GM21737 (cell line): ENCODE data around the gene NMD3.
"Not testable (repeated sequence)": the region's sequence is repeated elsewhere in the genome, so short reads cannot be mapped to it uniquely, and the experiment has no call there.

Experiments used
- ATAC-seq: cut with Tn5 transposase; IDR thresholded peaks from one replicate; pipeline ENCODE4 v1.9.1; 2021; ENCODE audit warnings: mild to moderate bottlenecking, moderate library complexity; ENCODE audit not compliant: unreplicated experiment

The NMD3 gene

DNA sequence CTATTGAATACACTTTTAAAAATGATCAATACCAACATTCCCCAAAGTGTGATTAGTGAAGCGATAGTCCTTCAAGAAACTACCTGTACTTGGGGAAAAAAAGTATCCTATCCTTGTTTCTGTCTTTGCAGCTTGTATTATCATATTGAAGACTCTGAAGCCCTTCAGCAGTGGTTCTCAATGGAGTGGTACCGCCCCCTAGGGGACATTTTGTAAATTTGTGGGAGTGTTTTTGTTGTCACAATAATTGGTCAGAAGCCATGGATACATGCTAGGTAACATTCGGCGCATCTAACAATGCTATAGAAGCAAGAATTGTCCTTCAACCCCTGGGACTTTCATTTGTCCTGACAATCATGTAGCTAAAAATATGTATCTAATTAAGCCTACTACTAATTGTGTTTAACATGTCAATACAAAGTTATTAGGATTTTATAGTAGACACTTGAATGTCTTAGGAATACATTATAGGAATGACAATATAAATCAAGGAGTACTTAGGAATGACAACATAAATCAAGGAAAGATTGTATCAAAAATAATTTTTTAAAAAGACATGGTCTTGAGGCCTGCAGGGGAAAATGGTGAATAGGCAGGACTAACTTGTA lies 53.7 kb downstream of the NMD3 start:
- ATAC-seq: no peak

DNA sequence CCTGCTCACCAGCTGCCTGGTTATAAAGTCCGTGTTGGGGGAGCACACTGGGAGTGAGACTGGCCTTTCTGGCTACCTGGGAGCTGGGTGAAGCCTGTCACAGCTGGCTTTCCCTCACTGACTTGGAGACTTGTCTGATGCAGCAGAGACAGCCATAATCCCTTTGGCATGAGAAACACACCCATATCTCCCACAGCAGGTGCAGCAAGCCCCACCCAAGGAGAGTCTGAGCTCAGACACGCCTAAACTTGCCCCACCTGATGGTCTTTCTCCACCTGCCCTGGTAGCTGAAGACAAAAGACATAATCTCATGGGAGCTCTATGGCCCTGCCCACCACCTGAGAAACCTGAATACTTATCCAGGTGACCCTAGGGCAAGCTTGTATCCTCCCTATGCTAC lies 54.8 kb downstream of the NMD3 start:
- ATAC-seq: no peak

DNA sequence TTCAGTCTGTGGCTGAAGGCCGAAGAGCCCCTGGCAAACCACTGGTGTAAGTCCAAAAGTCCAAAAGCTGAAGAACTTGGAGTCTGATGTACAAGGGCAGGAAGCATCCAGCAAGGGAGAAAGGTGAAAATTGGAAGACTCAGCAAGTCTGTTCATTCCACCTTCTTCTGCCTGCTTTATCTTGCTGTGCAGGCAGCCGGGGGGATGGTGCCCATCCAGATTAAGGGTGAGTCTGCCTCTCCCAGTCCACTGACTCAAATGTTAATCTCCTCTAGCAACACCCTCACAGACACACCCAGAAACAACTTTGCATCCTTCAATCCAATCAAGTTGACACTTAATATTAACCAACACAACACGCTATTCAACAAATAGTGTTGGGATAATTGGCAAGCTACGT lies 61.3 kb downstream of the NMD3 start:
- ATAC-seq: not testable (repeated sequence)

DNA sequence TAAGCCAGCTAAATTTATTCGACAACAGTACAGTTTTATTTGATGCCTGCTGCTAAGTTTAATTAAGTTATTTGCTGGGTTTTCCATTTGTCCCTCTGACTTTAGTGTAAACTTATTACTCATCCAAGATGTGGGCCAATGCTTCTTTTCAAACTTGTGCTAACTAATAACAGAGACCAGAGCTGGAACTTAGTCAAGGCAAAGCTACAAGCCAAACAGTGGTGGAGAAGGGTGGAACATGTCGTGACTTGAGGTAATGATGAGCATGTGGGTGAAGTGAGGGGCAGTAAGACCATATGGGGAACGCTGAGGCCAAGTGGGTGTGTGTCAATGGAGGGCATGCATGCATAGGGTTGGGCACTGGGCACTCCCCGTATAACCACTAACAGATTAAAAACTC lies 63.9 kb downstream of the NMD3 start:
- ATAC-seq: no peak

DNA sequence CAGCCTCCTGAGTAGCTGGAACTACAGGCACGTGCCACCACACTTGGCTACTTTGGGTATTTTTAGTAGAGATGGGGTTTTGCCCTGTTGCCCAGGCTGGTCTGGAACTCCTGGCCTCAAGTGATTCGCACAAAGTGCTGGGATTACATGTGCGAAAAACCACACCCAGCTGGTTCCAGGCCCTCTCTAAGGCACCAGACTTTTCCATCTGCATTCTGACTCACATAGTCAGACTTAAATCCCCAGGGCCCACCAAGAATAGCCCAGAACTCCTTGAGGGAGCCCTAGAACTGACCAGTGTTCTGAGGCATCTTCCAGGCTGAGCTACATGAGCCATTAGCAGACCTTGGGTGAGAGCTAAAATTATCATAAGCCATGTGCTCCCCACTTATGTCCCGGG lies 68.1 kb downstream of the NMD3 start:
- no peak for ATAC-seq

DNA sequence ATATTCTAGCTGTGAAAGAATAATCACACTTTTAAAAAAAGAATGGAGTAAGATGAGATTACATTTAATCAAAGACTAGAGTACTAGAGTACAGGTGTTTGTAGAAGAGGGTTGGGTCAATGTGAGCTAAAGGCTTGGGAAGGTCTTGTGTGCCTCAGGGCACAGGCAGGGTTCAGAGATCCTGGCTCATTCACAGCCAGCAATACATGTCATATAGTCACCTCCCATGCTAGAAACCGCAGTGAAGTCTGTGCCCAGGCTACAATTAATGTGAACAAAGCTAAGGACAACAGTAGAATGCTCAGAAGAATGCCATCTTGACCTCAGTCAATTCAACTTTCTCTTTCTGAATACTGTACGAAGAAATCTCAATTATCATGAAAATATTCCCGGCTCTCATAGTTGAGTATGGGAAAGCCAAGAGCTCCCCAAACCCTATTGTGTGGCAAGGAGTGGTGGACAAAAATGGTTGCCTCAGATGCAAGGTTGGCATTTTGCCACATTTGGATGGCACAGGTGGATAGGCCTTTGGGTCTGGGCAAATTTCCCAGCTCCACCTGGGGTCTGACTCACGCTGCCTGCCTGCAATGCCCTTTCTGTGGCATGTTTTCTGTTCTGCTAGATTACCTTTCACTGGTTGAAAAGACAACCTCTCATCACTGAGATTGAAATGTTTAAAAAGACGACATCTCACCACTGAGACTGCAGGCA lies 70.2 kb downstream of the NMD3 start:
- ATAC-seq: no peak

DNA sequence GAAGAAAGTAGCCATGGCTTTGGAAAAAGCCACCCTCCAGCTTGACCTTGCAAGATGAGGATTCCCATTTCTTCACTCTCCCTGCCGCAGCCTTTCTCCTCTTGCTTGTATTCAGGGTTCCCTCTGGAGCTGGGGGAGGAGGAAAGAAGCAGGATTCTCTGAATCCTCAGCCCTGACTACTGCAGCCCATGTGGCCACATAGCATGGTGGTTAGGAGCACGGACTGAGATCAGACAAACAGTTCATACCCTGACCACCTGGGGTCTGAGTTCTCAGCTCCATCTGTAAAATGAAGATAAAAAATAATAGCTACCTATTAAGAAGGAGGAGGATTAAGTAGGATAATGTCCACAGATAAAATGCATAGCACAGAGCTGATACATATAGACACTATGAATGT lies 72.3 kb downstream of the NMD3 start:
- ATAC-seq: no peak

DNA sequence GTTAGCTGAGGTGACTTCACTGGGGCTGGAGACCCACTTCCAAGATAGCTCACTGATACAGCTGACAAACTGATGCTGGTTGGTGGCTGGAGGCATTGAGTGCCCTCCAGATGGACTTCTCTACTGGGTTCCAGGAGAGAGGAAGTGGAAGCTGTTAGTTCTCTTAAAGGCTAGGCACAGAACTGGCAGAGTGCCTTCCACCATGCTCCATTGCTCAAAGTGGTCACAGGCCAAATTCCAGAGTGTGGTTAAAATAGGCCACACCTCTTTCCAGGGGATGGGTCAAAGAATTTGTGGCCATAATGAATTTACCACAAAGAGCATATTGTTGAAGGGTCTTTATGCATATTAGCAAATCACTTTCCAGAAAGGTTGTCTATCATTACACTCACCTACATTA lies 74.2 kb downstream of the NMD3 start:
- ATAC-seq: no peak

DNA sequence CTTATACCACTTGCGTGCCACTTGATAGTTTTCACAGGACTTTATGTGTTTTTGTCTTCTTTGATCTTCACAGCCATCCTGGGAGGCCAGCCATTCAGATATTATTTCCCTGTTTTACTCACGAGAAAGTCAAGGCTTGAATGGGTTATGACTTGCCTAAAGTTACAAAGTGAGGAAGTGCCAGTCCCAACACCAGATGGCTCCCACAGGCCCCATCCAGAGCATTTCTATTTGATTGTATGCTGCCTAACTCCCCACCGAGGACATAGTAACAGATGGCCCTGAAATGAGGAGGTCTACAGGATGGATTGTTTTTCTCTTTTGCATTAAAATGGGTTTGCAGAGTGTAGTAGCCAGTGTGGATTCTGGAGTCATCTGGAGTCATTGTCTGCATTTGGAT lies 75.7 kb downstream of the NMD3 start:
- ATAC-seq: no peak
